Glutamatergic neuron (in vitro differentiated cells): Measurements from ENCODE around the gene DHX30. TPM values are rescaled to one million over a fixed set of nuclear protein-coding genes. Genes with fewer than 3 reads are reported as not detected.
A peak's percentile ranks its signal among the peaks of the same experiment; 100 is the strongest.

Experiments
- DNase-seq: peaks from one replicate; pipeline ENCODE4 v3.0.0; 2022
- H3K27ac Mint-ChIP-seq: one replicate; pipeline ENCODE4 v1.8.0; 2020; ENCODE audit warnings: mild to moderate bottlenecking, mixed read lengths, inconsistent platforms; ENCODE audit not compliant: unreplicated experiment
- H3K27me3 Mint-ChIP-seq: one replicate; pipeline ENCODE4 v1.8.0; 2020; ENCODE audit warnings: mild to moderate bottlenecking, moderate library complexity, mixed read lengths, inconsistent platforms; ENCODE audit not compliant: unreplicated experiment
- H3K36me3 Mint-ChIP-seq: one replicate; pipeline ENCODE4 v1.8.0; 2020; ENCODE audit warnings: mild to moderate bottlenecking, mixed read lengths, inconsistent platforms; ENCODE audit not compliant: unreplicated experiment
- H3K4me1 Mint-ChIP-seq: one replicate; pipeline ENCODE4 v1.8.0; 2020; ENCODE audit warnings: mild to moderate bottlenecking, low read depth, mixed read lengths, inconsistent platforms; ENCODE audit not compliant: unreplicated experiment
- H3K4me3 Mint-ChIP-seq: one replicate; pipeline ENCODE4 v1.8.0; 2020; ENCODE audit warnings: mild to moderate bottlenecking, mixed read lengths, inconsistent platforms; ENCODE audit not compliant: unreplicated experiment
- H3K9me3 Mint-ChIP-seq: one replicate; pipeline ENCODE4 v1.8.0; 2020; ENCODE audit warnings: mild to moderate bottlenecking, moderate library complexity, mixed read lengths, inconsistent platforms; ENCODE audit not compliant: unreplicated experiment
- total RNA-seq: library from RNA; stranded (reverse); fragmentation: NEBNext Ultra II Directional; extraction: Animal tissue kit (Norgen Biotek cat#: 25700); gene quantifications from one replicate; pipeline ENCODE4 v1.2.1, GENCODE V29; 2021; ENCODE audit not compliant: unreplicated experiment
- TF ChIP-seq, protein P1 (sequence below): fragments of 200-600 bp; sonication (generic); IDR thresholded peaks from one replicate; pipeline ENCODE4 v1.5.0; 2021; ENCODE audit not compliant: partially characterized antibody, unreplicated experiment

The DHX30 gene
- total RNA-seq, 1 donor from 2014 or later = 116 TPM

DNA sequence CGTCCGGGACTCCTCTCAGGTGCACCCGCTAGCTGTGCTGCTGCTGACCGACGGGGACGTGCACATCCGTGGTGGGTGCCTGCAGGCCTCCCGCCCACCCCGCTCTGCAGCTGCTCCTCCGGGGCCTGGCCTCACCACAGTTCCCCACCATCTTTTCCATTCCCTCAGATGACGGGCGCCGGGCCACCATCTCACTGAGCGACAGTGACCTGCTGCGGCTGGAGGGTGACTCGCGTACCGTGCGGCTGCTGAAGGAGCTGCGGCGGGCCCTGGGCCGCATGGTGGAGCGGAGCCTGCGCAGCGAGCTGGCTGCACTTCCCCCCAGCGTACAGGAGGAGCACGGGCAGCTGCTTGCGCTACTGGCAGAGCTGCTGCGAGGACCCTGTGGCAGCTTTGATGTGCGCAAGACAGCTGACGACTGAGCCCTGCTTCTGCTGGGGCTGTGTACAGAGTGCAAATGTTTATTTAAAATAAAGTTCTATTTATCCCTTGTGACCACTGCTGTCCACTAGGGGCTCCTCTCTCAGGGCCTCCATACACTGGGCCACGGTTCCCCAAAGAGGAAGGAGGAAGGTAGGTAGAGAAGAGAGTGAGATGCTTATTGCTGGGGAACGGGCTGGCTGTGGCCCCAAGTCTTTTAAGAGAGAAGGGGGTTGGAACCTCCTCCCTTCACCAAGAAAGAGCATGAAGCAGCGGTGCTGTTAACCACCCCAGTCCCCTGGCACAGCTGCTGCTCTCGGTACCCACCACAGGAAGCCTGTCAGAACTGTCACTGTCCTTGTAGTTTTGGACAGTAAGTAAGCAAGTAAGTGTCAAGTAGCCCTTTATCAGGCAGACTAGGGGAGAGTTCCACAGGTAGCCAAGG lies 47.0 kb downstream of the DHX30 start:
- Mint-ChIP-seq H3K36me3 (no peaks in the 10 kb centered on the region), H3K9me3 (peaks cover 11% of the 10 kb centered on the region), H3K4me3 (no peak overlapping the region), H3K27me3 (peaks cover 14% of the 10 kb centered on the region), H3K27ac (no peak overlapping the region), H3K4me1 (no peaks in the 10 kb centered on the region)
- DNase-seq = no peak
- TF ChIP-seq, protein P1, sequence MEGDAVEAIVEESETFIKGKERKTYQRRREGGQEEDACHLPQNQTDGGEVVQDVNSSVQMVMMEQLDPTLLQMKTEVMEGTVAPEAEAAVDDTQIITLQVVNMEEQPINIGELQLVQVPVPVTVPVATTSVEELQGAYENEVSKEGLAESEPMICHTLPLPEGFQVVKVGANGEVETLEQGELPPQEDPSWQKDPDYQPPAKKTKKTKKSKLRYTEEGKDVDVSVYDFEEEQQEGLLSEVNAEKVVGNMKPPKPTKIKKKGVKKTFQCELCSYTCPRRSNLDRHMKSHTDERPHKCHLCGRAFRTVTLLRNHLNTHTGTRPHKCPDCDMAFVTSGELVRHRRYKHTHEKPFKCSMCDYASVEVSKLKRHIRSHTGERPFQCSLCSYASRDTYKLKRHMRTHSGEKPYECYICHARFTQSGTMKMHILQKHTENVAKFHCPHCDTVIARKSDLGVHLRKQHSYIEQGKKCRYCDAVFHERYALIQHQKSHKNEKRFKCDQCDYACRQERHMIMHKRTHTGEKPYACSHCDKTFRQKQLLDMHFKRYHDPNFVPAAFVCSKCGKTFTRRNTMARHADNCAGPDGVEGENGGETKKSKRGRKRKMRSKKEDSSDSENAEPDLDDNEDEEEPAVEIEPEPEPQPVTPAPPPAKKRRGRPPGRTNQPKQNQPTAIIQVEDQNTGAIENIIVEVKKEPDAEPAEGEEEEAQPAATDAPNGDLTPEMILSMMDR = peak; percentile 47

GRCh38 chr3:47850564-47851410 lies 47.8 kb downstream of the DHX30 start:
- peaks cover 14% of the 10 kb centered on the region for H3K27me3 Mint-ChIP-seq
- TF ChIP-seq, protein P1 = no peak
- H3K9me3 Mint-ChIP-seq = peaks cover 13% of the 10 kb centered on the region
- DNase-seq = no peak
- H3K27ac Mint-ChIP-seq = no peak overlapping the region
- H3K4me3 Mint-ChIP-seq = no peak overlapping the region
- no peaks in the 10 kb centered on the region for H3K4me1 Mint-ChIP-seq
- H3K36me3 Mint-ChIP-seq = no peaks in the 10 kb centered on the region

- no peak overlapping the region for H3K4me3 Mint-ChIP-seq
- H3K36me3 Mint-ChIP-seq = no peaks in the 10 kb centered on the region
- H3K4me1 Mint-ChIP-seq = no peaks in the 10 kb centered on the region
- TF ChIP-seq, protein P1 = no peak
- H3K27ac Mint-ChIP-seq = no peak overlapping the region
- H3K9me3 Mint-ChIP-seq = peaks cover 19% of the 10 kb centered on the region
- peaks cover 17% of the 10 kb centered on the region for H3K27me3 Mint-ChIP-seq
- no peak for DNase-seq
Measured at GRCh38 chr3:47851888-47852603, 49.1 kb downstream of the DHX30 start.

- no peak for DNase-seq
- Mint-ChIP-seq H3K9me3 (peaks cover 16% of the 10 kb centered on the region), H3K27me3 (peaks cover 17% of the 10 kb centered on the region), H3K36me3 (no peaks in the 10 kb centered on the region), H3K27ac (no peak overlapping the region), H3K4me1 (no peaks in the 10 kb centered on the region), H3K4me3 (no peak overlapping the region)
- TF ChIP-seq, protein P1 = no peak
Measured at GRCh38 chr3:47852604-47853602, 50.0 kb downstream of the DHX30 start.
